Measurements from ENCODE around the gene ZBTB4. TPM values are rescaled to one million over a fixed set of nuclear protein-coding genes. Genes with fewer than 3 reads are reported as not detected.
A peak's percentile ranks its signal among the peaks of the same experiment; 100 is the strongest.

The ZBTB4 gene
- total RNA-seq, 1 donor from 2014 or later: 25.1 TPM

DNA sequence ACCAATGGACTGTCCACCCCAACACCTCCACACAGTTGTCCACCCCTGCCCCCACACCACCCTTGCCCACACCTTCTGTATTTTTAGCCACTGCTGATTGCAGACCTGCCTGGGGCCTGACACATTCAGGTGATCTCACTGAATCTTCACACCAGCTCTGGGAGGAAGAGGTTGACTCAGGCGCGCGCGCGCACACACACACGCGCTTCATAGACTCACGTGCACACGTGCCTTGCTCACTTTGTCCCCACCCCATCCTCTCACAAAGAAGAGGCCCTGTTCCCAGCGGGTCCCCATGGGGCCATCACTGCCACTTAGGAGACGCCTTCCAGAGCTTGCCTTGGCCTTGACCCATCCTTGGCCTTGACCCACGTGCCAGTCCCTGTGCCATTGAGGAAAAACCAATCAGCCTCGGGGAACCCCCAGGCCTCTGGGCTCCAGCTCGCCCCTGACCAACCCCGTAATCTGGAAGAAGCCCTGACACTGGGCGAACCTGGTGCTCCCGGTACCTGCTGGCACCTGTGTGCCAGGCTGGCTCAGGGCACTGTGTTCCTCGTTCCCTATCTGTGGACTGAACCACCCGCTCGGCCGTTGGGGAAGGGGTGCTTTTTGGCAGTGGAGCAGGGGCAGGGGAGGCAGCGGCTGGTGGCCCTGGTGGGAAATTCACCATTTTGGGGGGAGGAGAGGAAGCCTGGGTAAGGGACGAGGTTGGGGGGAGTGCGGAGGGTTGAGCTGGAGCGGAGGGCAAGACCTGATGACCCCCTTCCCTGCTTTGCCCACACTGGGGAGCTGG is 68.6 kb downstream of the ZBTB4 start:
- Mint-ChIP-seq H3K4me1 (ENCODE audit: low read depth, unreplicated experiment) (peaks cover 15% of the 10 kb centered on the region), H3K27me3 (ENCODE audit: unreplicated experiment) (peaks cover 17% of the 10 kb centered on the region), H3K27ac (ENCODE audit: unreplicated experiment) (no peak overlapping the region), H3K9me3 (ENCODE audit: unreplicated experiment) (peaks cover 12% of the 10 kb centered on the region), H3K36me3 (ENCODE audit: unreplicated experiment) (peaks cover 14% of the 10 kb centered on the region), H3K4me3 (ENCODE audit: unreplicated experiment) (no peak overlapping the region)
- no peak for TF ChIP-seq CTCF (IDR thresholded peaks at IDR 0.05; ENCODE audit: partially characterized antibody, unreplicated experiment)
- DNase-seq: no peak

DNA sequence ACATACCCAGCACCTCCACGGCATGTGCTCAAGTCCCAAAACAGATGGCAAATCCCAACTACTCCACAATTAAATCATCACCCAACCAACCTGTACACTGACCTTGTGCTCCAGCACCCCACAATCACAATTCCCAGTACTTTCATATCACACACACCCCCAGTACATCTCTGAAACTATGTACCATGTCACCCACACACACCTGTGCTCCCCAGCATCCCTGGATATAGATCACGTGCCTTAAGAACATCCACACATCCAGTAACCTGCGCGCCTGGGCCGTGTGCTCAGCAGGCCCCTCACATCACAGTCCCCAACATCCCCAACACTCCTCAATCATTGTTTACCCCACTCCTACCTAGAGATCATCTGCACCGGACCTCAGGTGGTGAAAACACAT is 69.7 kb downstream of the ZBTB4 start:
- no peak overlapping the region for H3K27ac Mint-ChIP-seq (ENCODE audit: unreplicated experiment)
- H3K4me1 Mint-ChIP-seq (ENCODE audit: low read depth, unreplicated experiment): peaks cover 16% of the 10 kb centered on the region
- peaks cover 12% of the 10 kb centered on the region for H3K9me3 Mint-ChIP-seq (ENCODE audit: unreplicated experiment)
- peaks cover 14% of the 10 kb centered on the region for H3K36me3 Mint-ChIP-seq (ENCODE audit: unreplicated experiment)
- no peak for TF ChIP-seq CTCF (IDR thresholded peaks at IDR 0.05; ENCODE audit: partially characterized antibody, unreplicated experiment)
- H3K4me3 Mint-ChIP-seq (ENCODE audit: unreplicated experiment): peak overlapping the region; percentile 54
- peaks cover 19% of the 10 kb centered on the region for H3K27me3 Mint-ChIP-seq (ENCODE audit: unreplicated experiment)
- DNase-seq: no peak

Other genes with a start within 250 kb of the ZBTB4 start
- gene DVL2, start 245.1 kb downstream of the ZBTB4 start, total RNA-seq (ENCODE audit: unreplicated experiment): 79.1 TPM
- gene PHF23, start 240.2 kb downstream of the ZBTB4 start, total RNA-seq (ENCODE audit: unreplicated experiment): 72.3 TPM
- gene GABARAP, start 237.2 kb downstream of the ZBTB4 start, total RNA-seq (ENCODE audit: unreplicated experiment): 908 TPM
- 185 TPM for gene CTDNEP1, start 227.9 kb downstream of the ZBTB4 start, total RNA-seq (ENCODE audit: unreplicated experiment)
- 34.1 TPM for gene ELP5, start 227.4 kb downstream of the ZBTB4 start, total RNA-seq (ENCODE audit: unreplicated experiment)
- 0.44 TPM for gene CLDN7, start 217.2 kb downstream of the ZBTB4 start, total RNA-seq (ENCODE audit: unreplicated experiment)
- gene SLC2A4, start 197.9 kb downstream of the ZBTB4 start, total RNA-seq (ENCODE audit: unreplicated experiment): 0.42 TPM
- gene YBX2, start 185.0 kb downstream of the ZBTB4 start, total RNA-seq (ENCODE audit: unreplicated experiment): 1.3 TPM
- gene EIF5A, start 172.0 kb downstream of the ZBTB4 start, total RNA-seq (ENCODE audit: unreplicated experiment): 347 TPM
- 98.3 TPM for gene GPS2, start 164.3 kb downstream of the ZBTB4 start, total RNA-seq (ENCODE audit: unreplicated experiment)
- gene NEURL4, start 150.3 kb downstream of the ZBTB4 start, total RNA-seq (ENCODE audit: unreplicated experiment): 97.6 TPM
- gene ACAP1, start 143.1 kb downstream of the ZBTB4 start, total RNA-seq (ENCODE audit: unreplicated experiment): not detected
- gene KCTD11, start 127.5 kb downstream of the ZBTB4 start, total RNA-seq (ENCODE audit: unreplicated experiment): 2.2 TPM
- not detected for gene TMEM95, start 124.5 kb downstream of the ZBTB4 start, total RNA-seq (ENCODE audit: unreplicated experiment)
- gene TNK1, start 98.5 kb downstream of the ZBTB4 start, total RNA-seq (ENCODE audit: unreplicated experiment): 0.34 TPM
- gene PLSCR3, start 85.1 kb downstream of the ZBTB4 start, total RNA-seq (ENCODE audit: unreplicated experiment): 78.1 TPM
- 51.6 TPM for gene TMEM256, start 75.5 kb downstream of the ZBTB4 start, total RNA-seq (ENCODE audit: unreplicated experiment)
- gene NLGN2, start 71.8 kb downstream of the ZBTB4 start, total RNA-seq (ENCODE audit: unreplicated experiment): 90.8 TPM
- not detected for gene SPEM1, start 59.3 kb downstream of the ZBTB4 start, total RNA-seq (ENCODE audit: unreplicated experiment)
- gene SPEM2, start 54.0 kb downstream of the ZBTB4 start, total RNA-seq (ENCODE audit: unreplicated experiment): not detected
- gene SPEM3, start 50.8 kb downstream of the ZBTB4 start, total RNA-seq (ENCODE audit: unreplicated experiment): not detected
- 0.42 TPM for gene TMEM102, start 44.2 kb downstream of the ZBTB4 start, total RNA-seq (ENCODE audit: unreplicated experiment)
- 4.8 TPM for gene FGF11, start 40.1 kb downstream of the ZBTB4 start, total RNA-seq (ENCODE audit: unreplicated experiment)
- 16.4 TPM for gene CHRNB1, start 34.6 kb downstream of the ZBTB4 start, total RNA-seq (ENCODE audit: unreplicated experiment)
- 0.34 TPM for gene SLC35G6, start 1.8 kb upstream of the ZBTB4 start, total RNA-seq (ENCODE audit: unreplicated experiment)
- gene POLR2A, start 4.7 kb upstream of the ZBTB4 start, total RNA-seq (ENCODE audit: unreplicated experiment): 200 TPM
- gene TNFSF12, start 69.4 kb upstream of the ZBTB4 start, total RNA-seq (ENCODE audit: unreplicated experiment): 0.83 TPM
- gene TNFSF13, start 79.1 kb upstream of the ZBTB4 start, total RNA-seq (ENCODE audit: unreplicated experiment): not detected
- 66.4 TPM for gene SENP3, start 82.3 kb upstream of the ZBTB4 start, total RNA-seq (ENCODE audit: unreplicated experiment)
- gene CD68, start 100.0 kb upstream of the ZBTB4 start, total RNA-seq (ENCODE audit: unreplicated experiment): not detected
- gene MPDU1, start 104.2 kb upstream of the ZBTB4 start, total RNA-seq (ENCODE audit: unreplicated experiment): 60.2 TPM
- 1.7 TPM for gene SOX15, start 110.5 kb upstream of the ZBTB4 start, total RNA-seq (ENCODE audit: unreplicated experiment)
- 108 TPM for gene FXR2, start 135.3 kb upstream of the ZBTB4 start, total RNA-seq (ENCODE audit: unreplicated experiment)
- gene SAT2, start 148.2 kb upstream of the ZBTB4 start, total RNA-seq (ENCODE audit: unreplicated experiment): 97.3 TPM
- not detected for gene SHBG, start 150.5 kb upstream of the ZBTB4 start, total RNA-seq (ENCODE audit: unreplicated experiment)
- 11.3 TPM for gene ATP1B2, start 171.3 kb upstream of the ZBTB4 start, total RNA-seq (ENCODE audit: unreplicated experiment)
- 38.2 TPM for gene TP53, start 207.9 kb upstream of the ZBTB4 start, total RNA-seq (ENCODE audit: unreplicated experiment)
- 19.5 TPM for gene WRAP53, start 208.8 kb upstream of the ZBTB4 start, total RNA-seq (ENCODE audit: unreplicated experiment)
- gene EFNB3, start 225.6 kb upstream of the ZBTB4 start, total RNA-seq (ENCODE audit: unreplicated experiment): 17.9 TPM
- gene DNAH2, start 238.1 kb upstream of the ZBTB4 start, total RNA-seq (ENCODE audit: unreplicated experiment): 0.07 TPM